GM12873 (cell line): ENCODE results near the gene CAB39L.

Experiments
- TF ChIP-seq, protein P1 (sequence below): IDR thresholded peaks from 2 replicates; pipeline ENCODE4 v1.5.1; 2012; ENCODE audit warnings: low read depth, mild to moderate bottlenecking, moderate library complexity, low read length, control low read depth; ENCODE audit not compliant: insufficient read depth; ENCODE audit errors: missing control alignments

The CAB39L gene

DNA sequence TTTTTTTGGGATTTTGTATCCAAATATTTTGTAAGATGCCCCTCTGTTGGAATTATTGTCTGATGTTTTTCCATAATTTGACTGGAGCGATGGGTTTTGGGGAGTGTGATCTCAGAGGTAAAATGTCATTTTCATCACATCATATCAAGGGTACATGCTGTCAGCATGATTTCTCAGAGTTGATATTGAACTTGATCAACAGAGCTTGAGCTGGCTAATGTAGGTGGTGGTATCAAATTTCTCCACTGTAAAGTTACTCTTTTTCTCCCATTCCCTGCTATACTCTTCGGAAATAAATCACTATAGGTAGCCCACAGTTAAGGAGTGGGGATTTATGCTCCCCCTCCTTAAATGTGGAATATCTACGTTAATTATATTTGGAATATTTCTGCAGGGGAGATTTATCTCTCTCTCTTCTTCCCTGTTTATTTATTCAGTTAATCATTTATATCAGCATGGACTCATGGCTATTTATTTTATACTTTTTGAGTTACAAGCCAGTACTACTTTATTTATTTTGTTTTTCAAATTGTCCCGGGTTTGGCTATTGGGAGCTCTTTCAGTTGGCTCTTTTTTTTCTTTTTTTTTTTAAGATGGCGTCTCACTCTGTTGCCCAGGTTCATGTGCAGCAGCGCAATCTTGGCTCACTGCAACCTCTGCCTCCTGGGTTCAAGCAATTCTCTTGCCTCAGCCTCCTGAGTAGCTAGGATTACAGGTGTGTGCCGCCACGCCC is 9.0 kb upstream of the CAB39L start:
- TF ChIP-seq, protein P1, sequence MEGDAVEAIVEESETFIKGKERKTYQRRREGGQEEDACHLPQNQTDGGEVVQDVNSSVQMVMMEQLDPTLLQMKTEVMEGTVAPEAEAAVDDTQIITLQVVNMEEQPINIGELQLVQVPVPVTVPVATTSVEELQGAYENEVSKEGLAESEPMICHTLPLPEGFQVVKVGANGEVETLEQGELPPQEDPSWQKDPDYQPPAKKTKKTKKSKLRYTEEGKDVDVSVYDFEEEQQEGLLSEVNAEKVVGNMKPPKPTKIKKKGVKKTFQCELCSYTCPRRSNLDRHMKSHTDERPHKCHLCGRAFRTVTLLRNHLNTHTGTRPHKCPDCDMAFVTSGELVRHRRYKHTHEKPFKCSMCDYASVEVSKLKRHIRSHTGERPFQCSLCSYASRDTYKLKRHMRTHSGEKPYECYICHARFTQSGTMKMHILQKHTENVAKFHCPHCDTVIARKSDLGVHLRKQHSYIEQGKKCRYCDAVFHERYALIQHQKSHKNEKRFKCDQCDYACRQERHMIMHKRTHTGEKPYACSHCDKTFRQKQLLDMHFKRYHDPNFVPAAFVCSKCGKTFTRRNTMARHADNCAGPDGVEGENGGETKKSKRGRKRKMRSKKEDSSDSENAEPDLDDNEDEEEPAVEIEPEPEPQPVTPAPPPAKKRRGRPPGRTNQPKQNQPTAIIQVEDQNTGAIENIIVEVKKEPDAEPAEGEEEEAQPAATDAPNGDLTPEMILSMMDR: no peak

DNA sequence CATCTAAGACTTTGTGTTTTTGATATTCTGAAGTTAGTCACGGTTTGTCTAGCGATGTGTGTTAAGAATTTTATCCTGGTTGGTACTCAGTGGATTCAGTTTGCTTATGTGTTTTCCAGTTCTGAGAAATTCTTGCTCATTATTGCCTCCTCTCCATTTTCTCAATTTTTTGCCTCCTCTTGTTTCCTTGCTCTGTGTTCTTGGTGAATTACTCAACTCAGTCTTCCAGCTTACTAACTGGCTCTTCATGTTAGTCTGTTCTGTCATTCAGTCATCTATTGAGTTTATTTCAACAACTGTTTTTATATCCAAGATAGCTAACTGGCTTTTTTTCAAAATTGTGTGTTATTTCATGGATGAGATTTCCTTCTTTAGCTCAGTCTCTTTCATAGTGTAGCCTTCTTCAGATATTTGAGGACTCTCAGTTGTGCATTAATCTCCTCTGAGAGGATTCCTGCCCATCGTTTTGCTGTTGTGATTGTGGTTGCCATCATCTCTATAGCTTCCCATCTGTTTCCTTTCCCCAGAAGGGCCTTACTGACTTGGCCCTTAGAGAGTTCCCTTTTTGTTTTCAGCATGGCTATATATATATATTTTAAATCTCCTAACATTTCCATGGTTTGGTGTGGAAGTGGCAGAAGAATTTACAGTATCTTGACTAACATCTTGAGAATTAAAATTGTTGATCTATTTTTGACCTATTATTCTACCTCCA is 6.4 kb upstream of the CAB39L start:
- TF ChIP-seq, protein P1: no peak

DNA sequence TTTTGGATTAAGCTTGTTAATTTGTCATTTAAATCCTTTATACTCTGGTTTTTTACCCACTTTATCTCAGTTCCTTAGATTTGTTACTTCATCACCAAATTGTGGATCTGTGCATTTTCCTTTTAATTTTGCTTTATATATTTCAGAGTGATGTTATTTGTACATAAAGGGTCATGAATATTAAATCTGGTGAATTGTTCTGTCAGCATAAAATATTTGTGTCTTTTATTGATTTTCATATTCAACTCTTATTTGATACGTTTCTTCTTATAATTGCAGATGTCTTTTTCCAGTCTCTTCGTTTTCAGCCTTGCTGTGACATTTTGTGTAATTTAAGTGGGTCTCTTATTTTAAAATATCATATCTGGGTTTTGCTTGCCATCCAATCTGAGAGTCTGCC is 4.9 kb upstream of the CAB39L start:
- TF ChIP-seq, protein P1: no peak

DNA sequence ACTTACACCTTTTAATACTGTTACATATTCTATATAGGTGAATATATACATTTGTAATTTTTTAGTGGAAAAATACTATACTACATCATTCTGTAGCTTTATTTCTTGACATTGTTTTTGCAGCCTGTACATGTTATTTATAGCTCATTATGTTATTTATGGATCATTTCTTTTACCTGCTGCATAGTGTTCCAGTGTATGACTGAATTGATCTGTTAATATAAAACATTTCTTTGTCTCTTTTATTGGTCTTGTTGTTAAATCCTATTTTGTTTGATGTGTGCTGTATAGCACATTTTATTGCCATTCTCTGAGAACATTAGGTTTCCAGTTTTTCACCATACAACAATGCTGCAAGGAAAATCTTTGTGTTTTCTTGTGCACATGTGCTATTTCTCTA is 2.6 kb upstream of the CAB39L start:
- TF ChIP-seq, protein P1: no peak

DNA sequence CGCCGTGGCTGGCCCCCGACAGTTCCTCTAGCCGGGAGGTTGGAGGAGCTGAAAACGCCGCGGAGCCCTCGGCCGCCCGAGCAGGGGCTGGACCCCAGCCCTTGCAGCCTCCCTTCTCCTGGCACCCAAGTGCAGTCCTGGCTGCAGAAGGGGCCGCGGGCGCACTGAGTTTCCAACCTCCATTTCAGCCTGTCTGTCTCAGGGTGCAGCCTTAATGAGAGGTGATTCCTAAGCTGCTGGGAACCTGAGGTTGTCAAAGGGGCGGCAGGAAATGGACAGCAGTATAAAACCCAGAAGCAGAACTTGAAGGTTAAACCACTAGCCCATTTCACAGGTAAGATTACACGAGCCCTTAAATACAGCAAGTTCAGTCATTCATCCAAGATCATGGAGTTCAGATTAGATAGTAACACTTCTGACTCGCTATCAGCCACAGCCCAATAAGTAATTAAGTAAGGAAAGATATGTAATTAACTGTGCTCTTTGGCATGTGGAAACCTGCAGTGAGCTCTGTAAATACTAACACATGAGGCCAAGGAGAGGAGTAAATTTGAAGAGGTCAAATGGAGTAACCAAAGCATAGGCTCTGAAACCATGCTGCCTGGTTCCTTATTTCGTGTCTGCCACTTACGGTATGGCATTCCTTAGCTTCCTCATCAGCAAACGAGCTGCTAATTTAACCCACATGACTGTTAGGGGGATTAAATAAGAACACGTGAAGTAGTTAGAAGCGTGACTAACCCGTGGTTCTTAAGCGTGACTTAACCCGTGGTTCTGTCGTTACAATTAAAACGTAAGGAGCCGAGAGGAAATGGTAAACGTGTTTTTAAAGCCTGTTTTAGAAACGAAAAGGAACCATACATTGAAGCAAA is 896 bp upstream of the CAB39L start:
- TF ChIP-seq, protein P1: no peak

DNA sequence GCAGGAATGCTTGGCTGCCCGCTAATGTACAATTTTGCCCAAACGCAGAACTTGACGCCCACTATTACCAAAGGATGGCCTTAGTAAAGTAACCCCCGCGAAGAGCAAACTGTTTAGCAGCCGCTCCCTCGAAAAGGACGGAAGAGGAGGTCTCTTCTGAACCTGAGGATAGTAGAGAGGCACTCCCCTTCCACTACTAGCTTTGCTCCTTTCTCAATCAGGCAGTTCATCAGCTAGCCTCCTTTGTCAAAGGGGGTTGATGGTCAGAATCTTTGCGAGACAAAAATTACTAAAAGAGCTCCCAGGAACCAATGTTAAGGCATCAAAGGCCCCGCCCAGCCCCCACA is 534 bp downstream of the CAB39L start:
- TF ChIP-seq, protein P1: no peak

DNA sequence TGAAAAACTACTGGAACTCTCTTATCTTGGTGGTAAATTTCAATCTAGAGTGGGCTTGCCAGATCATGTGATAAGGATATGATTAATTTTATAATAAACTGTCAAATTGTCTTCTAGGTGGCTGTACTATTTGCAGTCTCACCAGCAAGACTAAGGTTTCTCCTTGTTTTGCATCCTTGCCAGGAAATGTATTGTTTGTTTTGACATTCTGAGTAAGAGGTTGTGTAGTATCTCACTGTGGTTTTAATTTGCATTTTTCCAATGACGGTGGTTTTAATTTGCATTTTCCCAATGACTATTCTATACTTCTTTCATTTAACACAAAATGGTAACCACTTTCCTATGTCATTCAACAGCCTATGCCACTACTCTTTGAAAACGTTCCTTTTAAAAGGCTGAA is 2.0 kb downstream of the CAB39L start:
- TF ChIP-seq, protein P1: no peak
